HepG2 (cell line): ENCODE data around the gene KCTD13.

ENCODE experiments used
- TARDBP ChIP-seq: sonication (generic); formaldehyde crosslinking; IDR thresholded peaks from 2 replicates; pipeline ENCODE4 v1.8.0; 2022; ENCODE audit warnings: mild to moderate bottlenecking, missing genetic modification reagents
- ZNF232 ChIP-seq: sonication (generic); formaldehyde crosslinking; IDR thresholded peaks from 2 replicates; pipeline ENCODE4 v1.4.0; 2020; ENCODE audit warnings: missing genetic modification reagents, borderline replicate concordance

- no peak for TF ChIP-seq ZNF232
- TF ChIP-seq TARDBP (CRISPR knock-in tag): no peak
Measured at GRCh38 chr16:29860218-29860617, 65.8 kb downstream of the KCTD13 start.
